ENCODE data around the gene ABHD12.

Gene ABHD12

DNA sequence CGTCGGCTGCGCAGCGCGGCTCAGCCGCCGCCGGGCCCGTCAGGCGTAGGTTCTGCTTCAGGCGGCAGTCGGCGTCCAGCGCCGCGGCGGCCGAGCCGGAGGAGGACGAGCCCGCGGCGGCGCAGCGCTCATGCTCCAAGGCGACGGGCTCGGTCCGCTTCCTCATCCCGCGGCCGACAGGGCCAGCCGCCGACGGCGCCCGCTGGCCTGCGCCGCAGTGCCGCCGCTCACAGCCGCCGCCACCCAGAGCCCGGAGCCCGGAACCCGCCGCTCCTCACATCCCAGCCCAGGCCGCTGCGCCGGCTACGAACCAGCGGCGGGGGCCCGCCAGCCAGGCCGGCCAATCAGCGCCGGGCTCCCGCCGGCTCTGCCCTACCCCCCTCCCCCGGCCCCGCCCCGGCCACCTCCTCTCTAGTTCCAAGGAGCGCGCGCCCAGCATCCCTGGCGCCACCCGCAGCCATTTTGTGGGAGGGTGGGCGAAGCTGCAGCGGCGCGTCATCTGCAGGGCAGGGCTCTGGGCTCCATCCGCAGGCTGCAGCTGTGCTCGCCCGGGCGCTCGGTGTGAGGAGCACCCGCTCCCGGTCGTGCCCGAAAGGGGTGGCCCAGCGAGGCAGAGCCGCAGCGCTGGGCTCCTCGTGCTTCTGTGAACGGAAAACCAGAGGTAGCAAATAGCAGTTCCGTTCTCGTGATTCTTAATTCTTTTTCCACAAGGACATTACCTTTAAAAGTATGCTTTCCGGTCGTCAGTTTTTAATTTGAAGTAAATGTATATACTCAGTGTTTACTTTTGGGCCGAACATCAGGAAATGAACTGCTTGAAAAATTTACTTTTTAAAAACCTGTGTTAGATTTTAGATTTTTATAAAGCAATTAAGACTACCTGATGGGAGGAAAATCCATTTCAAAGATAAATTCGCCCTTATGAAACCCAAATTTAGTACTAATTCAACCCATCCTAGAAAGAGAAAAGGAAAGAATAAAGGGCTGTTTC is at the start of gene ABHD12:
Gene ABHD12, minus strand, starts transcription at position 298 of the 991 bp plus-strand sequence. Its CDS starts 132 bp downstream, at position 166.
- H3K9ac ChIP-seq (ENCODE audit: low read length): peak within 1 kb of the TSS; percentile 99
- H3K27me3 ChIP-seq (ENCODE audit: insufficient read depth, low read length): no peaks in the 10 kb centered on the region
- H3K4me1 ChIP-seq (ENCODE audit: insufficient read depth, low read length, severe bottlenecking): peaks cover 31% of the 10 kb centered on the region
- peak within 1 kb of the TSS; percentile 84 for H3K4me2 ChIP-seq (ENCODE audit: low read length)
- no peaks in the 10 kb centered on the region for H3K9me2 ChIP-seq (ENCODE audit: low read depth, low read length)
- H4K20me1 ChIP-seq (ENCODE audit: insufficient read depth, low read length): no peaks in the 10 kb centered on the region
- no peaks in the 10 kb centered on the region; the same call in 1 of the 2 replicates for H3K36me3 ChIP-seq (ENCODE audit: insufficient read depth, low read length)
- H3K79me2 ChIP-seq (ENCODE audit: insufficient read depth, low read length): peaks cover 22% of the 10 kb centered on the region
- peak within 1 kb of the TSS; percentile 56 for H2AFZ ChIP-seq (ENCODE audit: low read length)
- peak within 1 kb of the TSS; percentile 76 for H3K27ac ChIP-seq (ENCODE audit: low read depth, low read length, poor library complexity, severe bottlenecking)
- peak within 1 kb of the TSS; percentile 100 for H3K4me3 ChIP-seq (ENCODE audit: low read depth, low read length, poor library complexity, severe bottlenecking)
- 0 out of 2 replicates have a peak, but pooled peaks cover 5% of the 10 kb centered on the region for H3F3A ChIP-seq (ENCODE audit: insufficient read depth, low read length)
- no peaks in the 10 kb centered on the region for H3K9me3 ChIP-seq (ENCODE audit: low read length)
- no peak for TF ChIP-seq EZH2 (IDR thresholded peaks at IDR 0.05; ENCODE audit: borderline replicate concordance, low read length)
- no peak for TF ChIP-seq CTCF (IDR thresholded peaks at IDR 0.05; ENCODE audit: low read length)

- Histone ChIP-seq H3F3A (ENCODE audit: insufficient read depth, low read length) (no peaks in the 10 kb centered on the region), H3K4me1 (ENCODE audit: insufficient read depth, low read length, severe bottlenecking) (peaks cover 13% of the 10 kb centered on the region), H3K36me3 (ENCODE audit: insufficient read depth, low read length) (peaks cover 28% of the 10 kb centered on the region; the same call in 1 of the 2 replicates), H3K9me2 (ENCODE audit: low read depth, low read length) (no peaks in the 10 kb centered on the region), H3K9me3 (ENCODE audit: low read length) (no peaks in the 10 kb centered on the region), H3K4me2 (ENCODE audit: low read length) (no peak overlapping the region), H3K27me3 (ENCODE audit: insufficient read depth, low read length) (no peaks in the 10 kb centered on the region), H2AFZ (ENCODE audit: low read length) (no peak overlapping the region), H3K9ac (ENCODE audit: low read length) (no peak overlapping the region), H3K4me3 (ENCODE audit: low read depth, low read length, poor library complexity, severe bottlenecking) (no peak overlapping the region), H4K20me1 (ENCODE audit: insufficient read depth, low read length) (no peaks in the 10 kb centered on the region), H3K27ac (ENCODE audit: low read depth, low read length, poor library complexity, severe bottlenecking) (peak overlapping the region; percentile 12), H3K79me2 (ENCODE audit: insufficient read depth, low read length) (no peaks in the 10 kb centered on the region)
- TF ChIP-seq EZH2 (IDR thresholded peaks at IDR 0.05; ENCODE audit: borderline replicate concordance, low read length): no peak
- no peak for TF ChIP-seq CTCF (IDR thresholded peaks at IDR 0.05; ENCODE audit: low read length)
These were observed 48.7 kb upstream of the ABHD12 start for GRCh38 chr20:25439328-25439727.

DNA sequence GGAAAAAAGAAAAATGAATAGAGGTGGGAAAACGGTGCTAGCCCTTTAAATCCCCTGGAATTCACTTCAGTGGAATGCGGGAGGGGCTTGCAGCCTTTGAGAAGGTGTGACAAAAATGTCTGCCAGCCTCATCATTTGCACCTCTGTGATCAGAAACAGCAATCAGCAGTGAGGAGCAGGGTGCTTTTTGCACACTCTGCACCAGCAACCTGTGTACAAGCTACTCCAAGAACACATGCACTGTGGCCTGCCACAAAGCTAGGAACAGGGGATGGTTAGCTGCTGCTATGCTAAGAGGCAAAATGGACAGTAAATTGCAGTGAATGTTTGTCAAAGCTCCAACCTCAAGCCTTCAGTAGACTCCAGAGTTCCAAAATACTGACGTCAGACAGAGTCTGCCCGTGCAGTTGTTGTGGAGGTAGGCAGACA is 46.5 kb upstream of the ABHD12 start:
- H3K4me3 ChIP-seq (ENCODE audit: low read depth, low read length, poor library complexity, severe bottlenecking): no peak overlapping the region
- H3K4me1 ChIP-seq (ENCODE audit: insufficient read depth, low read length, severe bottlenecking): peaks cover 13% of the 10 kb centered on the region
- TF ChIP-seq EZH2 (IDR thresholded peaks at IDR 0.05; ENCODE audit: borderline replicate concordance, low read length) (no peak), CTCF (IDR thresholded peaks at IDR 0.05; ENCODE audit: low read length) (no peak)
- no peak overlapping the region for H2AFZ ChIP-seq (ENCODE audit: low read length)
- H3K9ac ChIP-seq (ENCODE audit: low read length): no peak overlapping the region
- no peaks in the 10 kb centered on the region for H4K20me1 ChIP-seq (ENCODE audit: insufficient read depth, low read length)
- no peaks in the 10 kb centered on the region for H3K9me3 ChIP-seq (ENCODE audit: low read length)
- H3K36me3 ChIP-seq (ENCODE audit: insufficient read depth, low read length): peaks cover 32% of the 10 kb centered on the region
- no peaks in the 10 kb centered on the region for H3K9me2 ChIP-seq (ENCODE audit: low read depth, low read length)
- H3K27me3 ChIP-seq (ENCODE audit: insufficient read depth, low read length): no peaks in the 10 kb centered on the region
- no peak overlapping the region for H3K27ac ChIP-seq (ENCODE audit: low read depth, low read length, poor library complexity, severe bottlenecking)
- H3K4me2 ChIP-seq (ENCODE audit: low read length): no peak overlapping the region
- no peaks in the 10 kb centered on the region for H3F3A ChIP-seq (ENCODE audit: insufficient read depth, low read length)
- H3K79me2 ChIP-seq (ENCODE audit: insufficient read depth, low read length): no peaks in the 10 kb centered on the region

Measured in OCI-LY1 (cell line).